MM.1S (cell line): ENCODE data around the gene NLRP8.

Experiments used
- CTCF ChIP-seq: fragments of 300-600 bp; sonication (generic); IDR thresholded peaks from 2 replicates; pipeline ENCODE4 v1.5.1; 2016; ENCODE audit warnings: antibody characterized with exemption, low read length, mixed read lengths
- EZH2 ChIP-seq: fragments of 300-600 bp; sonication (generic); optimal IDR thresholded peaks from 2 replicates; pipeline ENCODE3; 2017; ENCODE audit warnings: low read depth, mild to moderate bottlenecking, antibody characterized with exemption, low read length, mixed read lengths

GRCh38 chr19:56015756-56016155, 68.1 kb downstream of the NLRP8 start:
- no peak for TF ChIP-seq CTCF
- no peak for TF ChIP-seq EZH2
